GM18498 (cell line): ENCODE data around the gene VPS13D.
"Not testable (repeated sequence)": the region's sequence is repeated elsewhere in the genome, so short reads cannot be mapped to it uniquely, and the experiment has no call there.

Experiments used
- ATAC-seq: cut with Tn5 transposase; IDR thresholded peaks from one replicate; pipeline ENCODE4 v1.9.1; 2021; ENCODE audit warnings: mild to moderate bottlenecking, moderate library complexity; ENCODE audit not compliant: unreplicated experiment

Gene VPS13D

GRCh38 chr1:12505639-12506280 is 275.9 kb downstream of the VPS13D start:
- ATAC-seq: no peak

DNA sequence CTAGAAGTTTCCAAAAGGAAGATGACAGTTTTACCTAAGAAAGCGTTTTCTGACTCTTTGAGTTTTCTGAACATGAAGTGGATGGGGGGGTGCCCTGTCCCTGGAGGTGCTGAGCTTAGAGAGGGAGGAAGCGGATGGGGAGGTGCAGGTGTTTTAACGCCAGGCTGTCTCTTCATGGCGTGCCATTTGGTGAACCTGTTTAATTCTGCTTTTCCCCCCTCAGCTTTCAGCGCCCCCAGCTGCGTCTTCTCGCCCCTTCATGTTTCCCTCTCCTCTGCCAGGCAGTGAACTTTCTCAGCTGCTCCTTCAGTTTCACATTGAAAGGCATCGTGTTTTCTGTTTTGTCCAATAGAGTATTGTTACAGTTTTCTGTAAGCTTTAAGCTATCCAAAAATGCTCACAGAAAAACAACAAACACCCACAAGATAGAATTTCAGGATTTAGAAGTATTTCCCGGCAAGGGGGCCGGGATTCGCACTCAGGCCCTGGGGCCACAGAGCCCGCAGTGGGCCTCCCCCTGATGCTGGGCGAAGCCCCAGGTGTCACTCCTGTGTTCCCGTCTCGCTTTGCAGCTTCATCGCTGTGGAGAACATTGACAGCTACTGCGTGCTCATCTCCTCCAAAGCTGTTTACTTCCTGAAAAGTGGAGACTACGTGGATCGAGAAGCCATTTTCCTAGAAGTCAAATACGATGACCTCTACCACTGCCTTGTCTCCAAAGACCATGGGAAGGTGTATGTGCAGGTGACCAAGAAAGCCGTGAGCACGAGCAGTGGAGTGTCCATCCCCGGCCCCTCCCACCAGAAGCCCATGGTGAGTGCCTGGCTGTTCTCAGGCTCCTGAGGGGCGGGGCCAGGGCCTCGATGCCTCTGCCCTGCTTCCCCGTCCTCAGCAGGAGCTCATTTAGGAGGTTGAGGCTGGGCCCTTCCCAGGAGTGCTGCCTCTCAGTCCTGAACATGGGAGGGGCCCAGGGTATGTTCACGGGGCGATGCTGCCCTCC is 276.8 kb downstream of the VPS13D start:
- no peak for ATAC-seq

- no peak for ATAC-seq
Observed at GRCh38 chr1:12507631-12508030, 277.8 kb downstream of the VPS13D start.

- ATAC-seq: no peak
Observed at GRCh38 chr1:12508849-12509248, 279.0 kb downstream of the VPS13D start.

- no peak for ATAC-seq
Observed at GRCh38 chr1:12511128-12511484, 281.3 kb downstream of the VPS13D start.

- ATAC-seq: no peak
Observed at GRCh38 chr1:12511516-12512468, 282.0 kb downstream of the VPS13D start.

DNA sequence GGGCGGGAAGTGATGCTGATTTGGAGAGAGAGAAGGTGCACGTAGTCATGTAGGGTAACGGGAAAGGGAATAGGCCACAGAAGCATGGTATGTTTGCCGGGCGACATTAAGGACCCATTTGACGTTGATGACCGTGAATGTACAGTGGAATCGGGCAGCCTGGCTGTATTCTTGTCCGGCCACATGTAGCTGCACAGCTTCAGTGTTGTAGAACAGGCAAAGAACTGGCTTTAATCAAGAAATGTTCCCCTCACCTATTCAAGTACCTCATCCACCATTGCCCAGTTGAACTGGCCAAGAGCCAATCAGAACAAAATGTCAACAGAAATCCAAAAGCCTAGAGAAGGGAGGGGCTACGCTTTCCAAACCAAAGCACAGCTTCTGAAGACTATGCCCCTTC is 283.4 kb downstream of the VPS13D start:
- no peak for ATAC-seq

DNA sequence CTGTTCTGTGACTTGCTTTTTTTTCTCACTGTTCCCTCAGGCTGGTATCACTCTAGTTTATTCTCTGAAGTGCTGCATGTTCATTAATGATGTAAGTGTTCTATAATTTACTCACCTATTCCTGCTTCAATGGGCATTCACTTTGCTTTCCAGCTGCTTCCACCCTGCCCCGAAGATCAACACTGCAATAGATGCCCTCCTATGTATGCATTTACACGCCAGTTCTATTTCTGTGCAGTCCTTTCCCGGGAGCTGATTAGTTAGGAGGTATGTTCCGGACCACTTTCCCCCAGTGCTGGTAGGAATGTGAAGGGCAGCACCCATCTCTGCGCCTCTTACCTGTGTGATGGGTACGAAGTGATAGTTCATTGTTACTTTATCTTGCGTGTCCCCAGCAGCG is 284.8 kb downstream of the VPS13D start:
- ATAC-seq: no peak

GRCh38 chr1:12515234-12515633 is 285.4 kb downstream of the VPS13D start:
- no peak for ATAC-seq

DNA sequence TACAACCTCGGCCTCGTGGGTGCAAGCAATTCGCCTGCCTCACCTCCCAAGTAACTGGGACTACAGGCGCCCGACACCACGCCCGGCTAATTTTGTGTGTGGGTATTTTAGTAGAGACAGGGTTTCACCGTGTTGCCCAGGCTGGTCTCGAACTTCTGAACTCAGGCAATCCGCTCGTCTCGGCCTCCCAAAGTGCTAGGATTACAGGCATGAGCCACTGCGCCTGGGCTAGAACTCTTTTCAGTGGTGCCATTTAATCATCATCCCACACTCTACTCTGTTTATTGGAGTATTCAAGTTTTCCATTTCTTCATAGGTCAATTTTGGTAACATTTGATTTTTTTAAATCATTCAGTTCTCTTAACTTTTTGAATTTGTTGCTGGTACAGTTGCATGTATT is 286.9 kb downstream of the VPS13D start:
- ATAC-seq: no peak

- no peak for ATAC-seq
Observed at GRCh38 chr1:12518931-12519692, 289.3 kb downstream of the VPS13D start.

DNA sequence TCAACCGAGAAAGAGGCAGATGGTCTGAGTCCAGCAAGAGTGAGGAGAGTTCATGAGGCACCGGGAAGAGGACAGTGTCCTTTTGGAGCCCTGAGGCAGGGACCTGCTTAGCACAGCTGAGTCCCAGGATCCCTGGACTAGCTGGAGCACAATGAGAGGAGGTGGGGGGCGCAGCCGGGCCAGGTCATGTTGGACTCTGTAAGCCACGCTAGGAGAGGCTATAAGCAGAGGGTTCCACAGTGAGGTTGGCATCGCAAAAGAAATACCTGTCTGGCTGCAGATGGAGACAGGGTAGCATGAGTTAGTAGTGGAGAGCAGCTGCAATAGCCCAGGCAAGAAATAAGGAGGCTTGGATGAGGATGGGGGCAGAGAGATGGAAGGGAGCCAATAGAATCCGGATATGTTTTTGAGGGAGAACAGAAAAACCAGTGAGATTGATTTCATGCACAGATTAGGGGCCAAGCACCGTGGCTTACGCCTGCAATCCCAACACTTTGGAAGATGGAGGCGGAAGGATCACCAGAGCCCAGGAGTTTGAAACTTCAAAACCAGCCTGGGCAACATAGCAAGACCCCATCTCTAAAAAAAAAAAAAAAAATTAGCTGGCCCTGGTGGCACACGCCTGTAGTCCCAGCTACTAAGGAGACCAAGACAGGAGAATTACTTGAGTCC is 290.0 kb downstream of the VPS13D start:
- no peak for ATAC-seq

DNA sequence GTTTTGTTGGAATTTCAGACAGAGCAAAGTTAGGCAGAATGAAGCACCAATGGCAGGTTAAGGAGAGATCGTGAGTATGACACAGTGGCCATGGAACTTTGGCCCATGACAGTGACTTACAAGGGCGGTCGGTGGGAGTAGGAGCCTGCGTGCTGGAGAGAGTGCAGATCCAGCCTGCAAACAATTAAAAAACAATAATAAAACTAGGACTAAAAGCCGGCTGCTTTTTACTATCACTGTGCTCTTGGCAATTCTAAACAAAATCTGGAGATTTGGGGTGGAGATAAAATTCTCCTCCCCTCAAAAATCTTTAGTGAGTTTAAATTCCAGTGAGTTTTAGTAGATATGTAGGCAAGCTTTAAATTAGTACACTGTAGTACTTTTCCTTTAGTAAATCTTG is 291.3 kb downstream of the VPS13D start:
- no peak for ATAC-seq

GRCh38 chr1:12522780-12523179 is 292.9 kb downstream of the VPS13D start:
- not testable (repeated sequence) for ATAC-seq

DNA sequence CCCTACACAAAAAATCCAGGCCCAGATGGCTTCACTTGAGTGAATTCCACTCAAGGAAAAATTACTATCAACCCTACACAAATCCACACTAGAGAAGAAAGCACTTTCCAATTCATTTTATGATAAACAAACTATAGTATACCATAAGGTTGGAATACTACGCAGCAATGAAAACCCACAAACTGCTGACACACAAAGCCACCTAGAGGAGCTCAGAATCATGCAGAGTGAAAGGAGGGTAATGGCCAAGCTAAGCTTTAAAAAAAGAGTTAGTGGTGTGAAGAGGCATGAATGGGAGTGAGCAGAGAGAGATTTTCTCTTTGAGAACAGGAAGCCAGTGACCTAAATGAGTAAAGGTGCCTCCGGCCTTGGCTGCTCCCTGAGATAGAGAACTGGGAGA is 294.4 kb downstream of the VPS13D start:
- ATAC-seq: no peak

- no peak for ATAC-seq
Observed at GRCh38 chr1:12525311-12526181, 295.7 kb downstream of the VPS13D start.

GRCh38 chr1:12527564-12527963 is 297.7 kb downstream of the VPS13D start:
- ATAC-seq: no peak

GRCh38 chr1:12528021-12528852 is 298.4 kb downstream of the VPS13D start:
- ATAC-seq: no peak
